Measurements from ENCODE around the gene NUDT14. TPM values are rescaled to one million over a fixed set of nuclear protein-coding genes. Genes with fewer than 3 reads are reported as not detected.

Gene NUDT14
- total and polyA plus RNA-seq, 2 of the 4 experiments (the other 2 are of a cell fraction) = 5.6 to 9.3 TPM

DNA sequence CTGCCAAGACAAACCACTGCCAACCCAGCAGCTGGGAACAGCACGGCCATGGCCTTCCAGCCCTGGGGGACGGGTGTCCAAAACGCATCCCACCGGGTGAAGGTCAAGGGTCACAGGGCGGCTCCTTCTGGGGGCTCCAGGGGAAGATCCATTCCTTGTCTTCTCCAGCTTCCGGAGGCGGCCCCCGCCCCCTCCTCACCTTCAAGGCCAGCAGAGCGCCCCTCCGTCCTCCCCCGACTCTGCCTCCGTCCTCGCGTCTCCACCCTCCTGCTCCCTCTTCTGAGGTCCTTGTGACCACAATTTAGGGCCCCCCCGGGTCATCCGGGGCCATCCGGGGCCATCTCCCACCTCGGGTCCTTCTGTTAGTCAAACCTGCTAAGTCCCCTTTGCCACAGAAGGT lies 3.9 kb upstream of the NUDT14 start:
- dilution Hi-C loops (cut with HindIII; ENCODE audit: low sequenced_read_pairs, unreplicated experiment) = no loop called here
- intact Hi-C loops (cut with micrococcal nuclease) = no loop called here
- BruUV-seq (replicated peaks) = no TSS peak
- Histone ChIP-seq H4K91ac (ENCODE audit: insufficient read depth, low read depth, low read length) (no peak overlapping the region), H3K27me3 (ENCODE audit: control insufficient read depth, insufficient read depth, low read length) (peaks cover 17% of the 10 kb centered on the region; the same call in 1 of the 2 replicates), H3K18ac (ENCODE audit: low read depth, low read length) (no peak overlapping the region), H3K4me2 (ENCODE audit: low read depth, low read length) (no peak overlapping the region), H2AFZ (replicated peaks; ENCODE audit: low read length, poor library complexity) (no peak overlapping the region), H4K20me1 (ENCODE audit: insufficient read depth, low read length) (0 out of 2 replicates have a peak, but pooled peaks cover 4% of the 10 kb centered on the region), H2BK20ac (ENCODE audit: low read depth, low read length) (no peak overlapping the region), H2BK15ac (ENCODE audit: low read depth, low read length) (no peak overlapping the region), H2AK5ac (ENCODE audit: low read depth, low read length) (no peak overlapping the region), H3K4me1 (ENCODE audit: control insufficient read depth, insufficient read depth, low read length) (peaks cover 2% of the 10 kb centered on the region; the same call in 1 of the 2 replicates), H3K4ac (ENCODE audit: low read depth, low read length) (no peak overlapping the region), H4K5ac (ENCODE audit: low read depth, low read length) (no peak overlapping the region), H3K79me1 (ENCODE audit: low read depth in 1 of 2, low read length in 2 of 2) (no peaks in the 10 kb centered on the region), H3K27ac (ENCODE audit: insufficient read depth, low read length) (no peak overlapping the region), H4K8ac (ENCODE audit: low read depth in 2 of 2, low read length in 2 of 2) (no peak overlapping the region), H3K9me3 (ENCODE audit: control insufficient read depth, insufficient read depth, low read length) (peaks cover 8% of the 10 kb centered on the region; the same call in 1 of the 2 replicates), H3K9me1 (ENCODE audit: insufficient read depth, low read length) (no peaks in the 10 kb centered on the region), H3K23ac (ENCODE audit: low read depth, low read length) (no peak overlapping the region), H3K36me3 (ENCODE audit: control insufficient read depth, insufficient read depth, low read length) (no peaks in the 10 kb centered on the region), H3K4me3 (ENCODE audit: insufficient read depth, low read depth, low read length) (no peak overlapping the region), H3K56ac (ENCODE audit: extremely low read depth, insufficient read depth, low read length) (no peak overlapping the region), H2AK9ac (replicated peaks; ENCODE audit: low read depth, low read length, poor library complexity) (no peak overlapping the region), H3K14ac (replicated peaks; ENCODE audit: low read depth, low read length) (no peak overlapping the region), H2BK120ac (ENCODE audit: low read depth, low read length) (no peak overlapping the region), H2BK5ac (ENCODE audit: low read depth, low read length, poor library complexity, severe bottlenecking) (no peak overlapping the region), H3K9ac (ENCODE audit: low read depth, low read length) (no peak overlapping the region)
- TF ChIP-seq RFX5 (IDR thresholded peaks at IDR 0.05; ENCODE audit: low read depth, low read length) (no peak), FOS (IDR thresholded peaks at IDR 0.05; ENCODE audit: low read depth, low read length) (no peak), NFE2L2 (IDR thresholded peaks at IDR 0.05; ENCODE audit: low read depth, low read length) (no peak), BHLHE40 (IDR thresholded peaks at IDR 0.05; ENCODE audit: low read depth, low read length) (no peak), POLR2A (IDR thresholded peaks at IDR 0.05; ENCODE audit: low read depth, low read length) (no peak), MAFK (IDR thresholded peaks at IDR 0.05; ENCODE audit: low read depth, low read length) (no peak), CEBPB (IDR thresholded peaks at IDR 0.05; ENCODE audit: low read depth, low read length) (no peak), MXI1 (IDR thresholded peaks at IDR 0.05; ENCODE audit: borderline replicate concordance, low read depth, low read length) (no peak), RCOR1 (IDR thresholded peaks at IDR 0.05; ENCODE audit: insufficient replicate concordance, low read length) (no peak), MAZ (IDR thresholded peaks at IDR 0.05; ENCODE audit: borderline replicate concordance, low read depth, low read length) (no peak), CHD1 (IDR thresholded peaks at IDR 0.05; ENCODE audit: low read depth, low read length) (no peak), RAD21 (IDR thresholded peaks at IDR 0.05; ENCODE audit: low read length) (no peak), SMC3 (IDR thresholded peaks at IDR 0.05; ENCODE audit: low read depth, low read length) (no peak)
- TF ChIP-seq, protein P1, sequence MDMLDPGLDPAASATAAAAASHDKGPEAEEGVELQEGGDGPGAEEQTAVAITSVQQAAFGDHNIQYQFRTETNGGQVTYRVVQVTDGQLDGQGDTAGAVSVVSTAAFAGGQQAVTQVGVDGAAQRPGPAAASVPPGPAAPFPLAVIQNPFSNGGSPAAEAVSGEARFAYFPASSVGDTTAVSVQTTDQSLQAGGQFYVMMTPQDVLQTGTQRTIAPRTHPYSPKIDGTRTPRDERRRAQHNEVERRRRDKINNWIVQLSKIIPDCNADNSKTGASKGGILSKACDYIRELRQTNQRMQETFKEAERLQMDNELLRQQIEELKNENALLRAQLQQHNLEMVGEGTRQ (IDR thresholded peaks at IDR 0.05; ENCODE audit: low read depth, low read length) = no peak
- TF ChIP-seq, protein P2, sequence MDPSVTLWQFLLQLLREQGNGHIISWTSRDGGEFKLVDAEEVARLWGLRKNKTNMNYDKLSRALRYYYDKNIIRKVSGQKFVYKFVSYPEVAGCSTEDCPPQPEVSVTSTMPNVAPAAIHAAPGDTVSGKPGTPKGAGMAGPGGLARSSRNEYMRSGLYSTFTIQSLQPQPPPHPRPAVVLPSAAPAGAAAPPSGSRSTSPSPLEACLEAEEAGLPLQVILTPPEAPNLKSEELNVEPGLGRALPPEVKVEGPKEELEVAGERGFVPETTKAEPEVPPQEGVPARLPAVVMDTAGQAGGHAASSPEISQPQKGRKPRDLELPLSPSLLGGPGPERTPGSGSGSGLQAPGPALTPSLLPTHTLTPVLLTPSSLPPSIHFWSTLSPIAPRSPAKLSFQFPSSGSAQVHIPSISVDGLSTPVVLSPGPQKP (IDR thresholded peaks at IDR 0.05; ENCODE audit: borderline replicate concordance, low read depth, low read length) = no peak
- TF ChIP-seq, protein P3, sequence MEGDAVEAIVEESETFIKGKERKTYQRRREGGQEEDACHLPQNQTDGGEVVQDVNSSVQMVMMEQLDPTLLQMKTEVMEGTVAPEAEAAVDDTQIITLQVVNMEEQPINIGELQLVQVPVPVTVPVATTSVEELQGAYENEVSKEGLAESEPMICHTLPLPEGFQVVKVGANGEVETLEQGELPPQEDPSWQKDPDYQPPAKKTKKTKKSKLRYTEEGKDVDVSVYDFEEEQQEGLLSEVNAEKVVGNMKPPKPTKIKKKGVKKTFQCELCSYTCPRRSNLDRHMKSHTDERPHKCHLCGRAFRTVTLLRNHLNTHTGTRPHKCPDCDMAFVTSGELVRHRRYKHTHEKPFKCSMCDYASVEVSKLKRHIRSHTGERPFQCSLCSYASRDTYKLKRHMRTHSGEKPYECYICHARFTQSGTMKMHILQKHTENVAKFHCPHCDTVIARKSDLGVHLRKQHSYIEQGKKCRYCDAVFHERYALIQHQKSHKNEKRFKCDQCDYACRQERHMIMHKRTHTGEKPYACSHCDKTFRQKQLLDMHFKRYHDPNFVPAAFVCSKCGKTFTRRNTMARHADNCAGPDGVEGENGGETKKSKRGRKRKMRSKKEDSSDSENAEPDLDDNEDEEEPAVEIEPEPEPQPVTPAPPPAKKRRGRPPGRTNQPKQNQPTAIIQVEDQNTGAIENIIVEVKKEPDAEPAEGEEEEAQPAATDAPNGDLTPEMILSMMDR (conservative IDR thresholded peaks at IDR 0.05; ENCODE audit: low read depth, low read length) = no peak
- DNase-seq = no peak
- 34% methylated on average over 4 of the region's 18 CpGs; no CpG with 5 or more reads in 1 of the 2 experiments for WGBS, 2 experiments (ENCODE audit: extremely low coverage in 2 of 2, insufficient read length in 1 of 2)
- ATAC-seq (ENCODE audit: low read depth) = no peak
- ChIA-PET POLR2A (ENCODE audit: unreplicated experiment) (interaction anchor here (0.6 kb wide), 1 partner anchor 205 kb away, joined by 3 read pairs; no protein-coding TSS in a partner anchor), CTCF (no interaction called here)
- in situ Hi-C loops (cut with MboI; ENCODE audit: low sequenced_read_pairs) = no loop called here
